ENCODE results near the gene TNNT1.

Gene TNNT1

GRCh38 chr19:55141696-55142095 is 7.3 kb downstream of the TNNT1 start:
- Histone ChIP-seq H3K9me3 (ENCODE audit: control insufficient read depth in 2 of 2, low read length in 2 of 2) (no peaks in the 10 kb centered on the region), H3K27ac (ENCODE audit: low read depth in 2 of 2, low read length in 2 of 2) (no peak overlapping the region), H3K27me3 (ENCODE audit: control insufficient read depth in 2 of 2, insufficient read depth in 2 of 2, low read length in 2 of 2) (peaks cover 4 to 10% of the 10 kb centered on the region in 2 donors), H3K9ac (ENCODE audit: low read depth in 1 of 2, low read length in 2 of 2) (no peak overlapping the region), H3K4me3 (ENCODE audit: low read length in 2 of 2) (no peak overlapping the region), H3K4me1 (ENCODE audit: control insufficient read depth in 2 of 2, insufficient read depth in 2 of 2, low read length in 2 of 2) (no peaks in the 10 kb centered on the region), H3K36me3 (ENCODE audit: control insufficient read depth in 2 of 2, insufficient read depth in 2 of 2, low read length in 2 of 2) (no peaks in the 10 kb centered on the region)

- Histone ChIP-seq H3K27ac (ENCODE audit: low read depth in 2 of 2, low read length in 2 of 2) (no peak overlapping the region), H3K9ac (ENCODE audit: low read depth in 1 of 2, low read length in 2 of 2) (no peak overlapping the region), H3K4me3 (ENCODE audit: low read length in 2 of 2) (no peak overlapping the region), H3K27me3 (ENCODE audit: control insufficient read depth in 2 of 2, insufficient read depth in 2 of 2, low read length in 2 of 2) (peaks cover 3 to 4% of the 10 kb centered on the region in 2 donors), H3K9me3 (ENCODE audit: control insufficient read depth in 2 of 2, low read length in 2 of 2) (no peaks in the 10 kb centered on the region), H3K4me1 (ENCODE audit: control insufficient read depth in 2 of 2, insufficient read depth in 2 of 2, low read length in 2 of 2) (no peaks in the 10 kb centered on the region), H3K36me3 (ENCODE audit: control insufficient read depth in 2 of 2, insufficient read depth in 2 of 2, low read length in 2 of 2) (no peaks in the 10 kb centered on the region)
Measured at GRCh38 chr19:55137915-55138314, 11.1 kb downstream of the TNNT1 start.

- H3K27me3 ChIP-seq (ENCODE audit: control insufficient read depth in 2 of 2, insufficient read depth in 2 of 2, low read length in 2 of 2): peaks cover 3 to 4% of the 10 kb centered on the region in 2 donors
- no peak overlapping the region for H3K4me3 ChIP-seq (ENCODE audit: low read length in 2 of 2)
Measured at GRCh38 chr19:55136399-55137102, 12.5 kb downstream of the TNNT1 start.

GRCh38 chr19:55134736-55135135 is 14.3 kb downstream of the TNNT1 start:
- Histone ChIP-seq H3K4me1 (ENCODE audit: control insufficient read depth in 2 of 2, insufficient read depth in 2 of 2, low read length in 2 of 2) (no peaks in the 10 kb centered on the region), H3K27me3 (ENCODE audit: control insufficient read depth in 2 of 2, insufficient read depth in 2 of 2, low read length in 2 of 2) (peaks cover 5 to 11% of the 10 kb centered on the region in 2 donors), H3K27ac (ENCODE audit: low read depth in 2 of 2, low read length in 2 of 2) (no peak overlapping the region), H3K9me3 (ENCODE audit: control insufficient read depth in 2 of 2, low read length in 2 of 2) (no peaks in the 10 kb centered on the region), H3K9ac (ENCODE audit: low read depth in 1 of 2, low read length in 2 of 2) (no peak overlapping the region), H3K4me3 (ENCODE audit: low read length in 2 of 2) (no peak overlapping the region), H3K36me3 (ENCODE audit: control insufficient read depth in 2 of 2, insufficient read depth in 2 of 2, low read length in 2 of 2) (no peaks in the 10 kb centered on the region)

More at GRCh38 chr19:55136399-55137102, 12.5 kb downstream of the TNNT1 start:
- Histone ChIP-seq H3K36me3 (ENCODE audit: control insufficient read depth in 2 of 2, insufficient read depth in 2 of 2, low read length in 2 of 2) (no peaks in the 10 kb centered on the region), H3K27ac (ENCODE audit: low read depth in 2 of 2, low read length in 2 of 2) (no peak overlapping the region), H3K9ac (ENCODE audit: low read depth in 1 of 2, low read length in 2 of 2) (no peak overlapping the region), H3K4me1 (ENCODE audit: control insufficient read depth in 2 of 2, insufficient read depth in 2 of 2, low read length in 2 of 2) (no peaks in the 10 kb centered on the region), H3K9me3 (ENCODE audit: control insufficient read depth in 2 of 2, low read length in 2 of 2) (no peaks in the 10 kb centered on the region)

- Histone ChIP-seq H3K4me3 (ENCODE audit: low read length in 2 of 2) (no peak overlapping the region), H3K9me3 (ENCODE audit: control insufficient read depth in 2 of 2, low read length in 2 of 2) (no peaks in the 10 kb centered on the region), H3K27me3 (ENCODE audit: control insufficient read depth in 2 of 2, insufficient read depth in 2 of 2, low read length in 2 of 2) (peaks cover 5 to 11% of the 10 kb centered on the region in 2 donors), H3K36me3 (ENCODE audit: control insufficient read depth in 2 of 2, insufficient read depth in 2 of 2, low read length in 2 of 2) (no peaks in the 10 kb centered on the region), H3K27ac (ENCODE audit: low read depth in 2 of 2, low read length in 2 of 2) (no peak overlapping the region), H3K9ac (ENCODE audit: low read depth in 1 of 2, low read length in 2 of 2) (no peak overlapping the region), H3K4me1 (ENCODE audit: control insufficient read depth in 2 of 2, insufficient read depth in 2 of 2, low read length in 2 of 2) (no peaks in the 10 kb centered on the region)
Measured at GRCh38 chr19:55133639-55134444, 15.2 kb downstream of the TNNT1 start.

- no peak overlapping the region for H3K27ac ChIP-seq (ENCODE audit: low read depth in 2 of 2, low read length in 2 of 2)
- no peaks in the 10 kb centered on the region for H3K4me1 ChIP-seq (ENCODE audit: control insufficient read depth in 2 of 2, insufficient read depth in 2 of 2, low read length in 2 of 2)
- H3K9ac ChIP-seq (ENCODE audit: low read depth in 1 of 2, low read length in 2 of 2): no peak overlapping the region
- H3K27me3 ChIP-seq (ENCODE audit: control insufficient read depth in 2 of 2, insufficient read depth in 2 of 2, low read length in 2 of 2): peaks cover 5 to 11% of the 10 kb centered on the region in 2 donors
- H3K9me3 ChIP-seq (ENCODE audit: control insufficient read depth in 2 of 2, low read length in 2 of 2): no peaks in the 10 kb centered on the region
- H3K4me3 ChIP-seq (ENCODE audit: low read length in 2 of 2): no peak overlapping the region
- no peaks in the 10 kb centered on the region for H3K36me3 ChIP-seq (ENCODE audit: control insufficient read depth in 2 of 2, insufficient read depth in 2 of 2, low read length in 2 of 2)
Measured at GRCh38 chr19:55132453-55133129, 16.4 kb downstream of the TNNT1 start.

- H3K27me3 ChIP-seq (ENCODE audit: control insufficient read depth in 2 of 2, insufficient read depth in 2 of 2, low read length in 2 of 2): peaks cover 5 to 11% of the 10 kb centered on the region in 2 donors
Measured at GRCh38 chr19:55131421-55131820, 17.6 kb downstream of the TNNT1 start.

GRCh38 chr19:55119053-55119452 is 30.0 kb downstream of the TNNT1 start:
- Histone ChIP-seq H3K4me1 (ENCODE audit: control insufficient read depth in 2 of 2, insufficient read depth in 2 of 2, low read length in 2 of 2) (peaks cover 16 to 22% of the 10 kb centered on the region in 2 donors), H3K27ac (ENCODE audit: low read depth in 2 of 2, low read length in 2 of 2) (no peak overlapping the region), H3K4me3 (ENCODE audit: low read length in 2 of 2) (no peak overlapping the region), H3K27me3 (ENCODE audit: control insufficient read depth in 2 of 2, insufficient read depth in 2 of 2, low read length in 2 of 2) (no peaks in the 10 kb centered on the region), H3K9me3 (ENCODE audit: control insufficient read depth in 2 of 2, low read length in 2 of 2) (no peaks in the 10 kb centered on the region), H3K9ac (ENCODE audit: low read depth in 1 of 2, low read length in 2 of 2) (no peak overlapping the region), H3K36me3 (ENCODE audit: control insufficient read depth in 2 of 2, insufficient read depth in 2 of 2, low read length in 2 of 2) (no peaks in the 10 kb centered on the region)

More at GRCh38 chr19:55131421-55131820, 17.6 kb downstream of the TNNT1 start:
- Histone ChIP-seq H3K4me1 (ENCODE audit: control insufficient read depth in 2 of 2, insufficient read depth in 2 of 2, low read length in 2 of 2) (no peaks in the 10 kb centered on the region), H3K9me3 (ENCODE audit: control insufficient read depth in 2 of 2, low read length in 2 of 2) (no peaks in the 10 kb centered on the region), H3K27ac (ENCODE audit: low read depth in 2 of 2, low read length in 2 of 2) (no peak overlapping the region), H3K4me3 (ENCODE audit: low read length in 2 of 2) (no peak overlapping the region), H3K9ac (ENCODE audit: low read depth in 1 of 2, low read length in 2 of 2) (no peak overlapping the region), H3K36me3 (ENCODE audit: control insufficient read depth in 2 of 2, insufficient read depth in 2 of 2, low read length in 2 of 2) (no peaks in the 10 kb centered on the region)

GRCh38 chr19:55118401-55118991 is 30.5 kb downstream of the TNNT1 start:
- peak overlapping the region; percentile 80 to 87 for H3K4me3 ChIP-seq (ENCODE audit: low read length in 2 of 2)
- no peak overlapping the region for H3K27ac ChIP-seq (ENCODE audit: low read depth in 2 of 2, low read length in 2 of 2)
- peaks cover 16 to 22% of the 10 kb centered on the region in 2 donors for H3K4me1 ChIP-seq (ENCODE audit: control insufficient read depth in 2 of 2, insufficient read depth in 2 of 2, low read length in 2 of 2)
- H3K9ac ChIP-seq (ENCODE audit: low read depth in 1 of 2, low read length in 2 of 2): peak overlapping the region; percentile 32 to 70
- no peaks in the 10 kb centered on the region for H3K27me3 ChIP-seq (ENCODE audit: control insufficient read depth in 2 of 2, insufficient read depth in 2 of 2, low read length in 2 of 2)
- no peaks in the 10 kb centered on the region for H3K9me3 ChIP-seq (ENCODE audit: control insufficient read depth in 2 of 2, low read length in 2 of 2)
- H3K36me3 ChIP-seq (ENCODE audit: control insufficient read depth in 2 of 2, insufficient read depth in 2 of 2, low read length in 2 of 2): no peaks in the 10 kb centered on the region

Measured in mucosa of rectum (tissue), 2 donors.